Hepatocyte (in vitro differentiated cells): Measurements from ENCODE around the gene MMS19.

Source experiments
- CTCF ChIP-seq: fragments of 200-600 bp; sonication (generic); IDR thresholded peaks from 2 replicates; pipeline ENCODE4 v1.5.1; 2016; ENCODE audit warnings: antibody characterized with exemption, mild to moderate bottlenecking; ENCODE audit not compliant: poor library complexity
- EZH2 ChIP-seq: fragments of 200-600 bp; sonication (generic); IDR thresholded peaks from 2 replicates; pipeline ENCODE4 v1.6.1; 2016; ENCODE audit warnings: antibody characterized with exemption, mild to moderate bottlenecking, borderline replicate concordance

- TF ChIP-seq CTCF (no peak), EZH2 (no peak)
Observed at GRCh38 chr10:97408496-97408992, 89.7 kb downstream of the MMS19 start.
